PC-9 (cell line): ENCODE measurements around the gene RTN4R. TPM values are rescaled to one million over a fixed set of nuclear protein-coding genes. Genes with fewer than 3 reads are reported as not detected.

Source experiments
- BruUV-seq: library from RNA; stranded (reverse); fragments of 400-500 nt; replicated peaks from 2 replicates; lab custom pipeline; 2021; lab: Mats Ljungman, UMichigan
- CTCF ChIA-PET: fragments of 300-600 bp; sonication (Branson Sonifier 250); formaldehyde crosslinking; loops from one replicate; lab custom pipeline; 2022; ENCODE audit warnings: antibody characterized with exemption; lab: Charles Lee
- POLR2A ChIA-PET: fragments of 300-600 bp; sonication (Branson Sonifier 250); formaldehyde crosslinking; loops from one replicate; lab custom pipeline; 2022; ENCODE audit warnings: antibody characterized with exemption; ENCODE audit not compliant: unreplicated experiment; lab: Charles Lee
- DNase-seq, 2 experiments: peaks; one replicate each; pipeline versions ENCODE4 v3.0.0 to v3.0.0-alpha.2; 2015 to 2022; ENCODE audit warnings: mixed read lengths in 1 of 2
- H2AFZ ChIP-seq: fragments of 200-600 bp; sonication (generic); 2 replicates; pipeline ENCODE4 v1.8.1; 2017; ENCODE audit warnings: antibody characterized with exemption
- H3F3A ChIP-seq: fragments of 200-600 bp; sonication (generic); 2 replicates; pipeline ENCODE4 v1.8.1; 2017; ENCODE audit warnings: antibody characterized with exemption, mild to moderate bottlenecking, low read depth; ENCODE audit not compliant: insufficient read depth
- H3K27ac ChIP-seq: fragments of 200-600 bp; sonication (generic); 2 replicates; pipeline ENCODE4 v1.6.1; 2016; ENCODE audit warnings: mixed run types
- H3K27me3 ChIP-seq: fragments of 200-600 bp; sonication (generic); 2 replicates; pipeline ENCODE4 v1.6.1; 2016; ENCODE audit warnings: low read depth, mixed run types; ENCODE audit not compliant: insufficient read depth
- H3K36me3 ChIP-seq: fragments of 200-600 bp; sonication (generic); 2 replicates; pipeline ENCODE4 v1.6.1; 2016; ENCODE audit warnings: low read depth, mixed run types
- H3K4me1 ChIP-seq: fragments of 200-600 bp; sonication (generic); replicated peaks from 2 replicates; pipeline ENCODE4 v1.6.1; 2016; ENCODE audit warnings: mixed run types; ENCODE audit not compliant: insufficient read depth
- H3K4me2 ChIP-seq: fragments of 200-600 bp; sonication (generic); 2 replicates; pipeline ENCODE4 v1.6.1; 2017; ENCODE audit warnings: mixed run types
- H3K4me3 ChIP-seq: fragments of 200-600 bp; sonication (generic); 2 replicates; pipeline ENCODE4 v1.6.1; 2016; ENCODE audit warnings: mixed run types
- H3K79me2 ChIP-seq: fragments of 200-600 bp; sonication (generic); 2 replicates; pipeline ENCODE4 v1.6.1; 2017; ENCODE audit warnings: low read depth, mixed run types
- H3K9me2 ChIP-seq: fragments of 200-600 bp; sonication (generic); 2 replicates; pipeline ENCODE4 v1.8.1; 2017; ENCODE audit warnings: mild to moderate bottlenecking; ENCODE audit not compliant: insufficient read depth
- H3K9me3 ChIP-seq: fragments of 200-600 bp; sonication (generic); 2 replicates; pipeline ENCODE4 v1.8.1; 2016; ENCODE audit warnings: low read depth; ENCODE audit not compliant: insufficient read depth
- H4K20me1 ChIP-seq: fragments of 200-600 bp; sonication (generic); 2 replicates; pipeline ENCODE4 v1.8.1; 2017; ENCODE audit not compliant: insufficient read depth
- CTCF ChIP-seq: fragments of 200-600 bp; sonication (generic); conservative IDR thresholded peaks from 2 replicates; pipeline ENCODE4 v1.6.1; 2017; ENCODE audit warnings: mixed run types, antibody characterized with exemption, mild to moderate bottlenecking, moderate library complexity
- EZH2 ChIP-seq: fragments of 200-600 bp; sonication (generic); IDR thresholded peaks from 2 replicates; pipeline ENCODE4 v1.8.0; 2017; ENCODE audit warnings: antibody characterized with exemption, low read depth
- intact Hi-C: fragments of 100-400 bp; cut with micrococcal nuclease; formaldehyde crosslinking; loops from one replicate; pipeline ENCODE4 v1.10.0; 2022; ENCODE audit not compliant: unreplicated experiment
- total RNA-seq: library from RNA; stranded (reverse); gene quantifications from 2 replicates; pipeline ENCODE4 v1.2.3, GENCODE V29; 2021

The RTN4R gene
- total RNA-seq, 1 experiment from 2014 or later = 5.0 TPM

GRCh38 chr22:20207277-20208025, 60.7 kb downstream of the RTN4R start:
- Histone ChIP-seq H2AFZ (no peak overlapping the region), H3K36me3 (no peaks in the 10 kb centered on the region), H3K9me3 (no peaks in the 10 kb centered on the region), H3K9me2 (no peaks in the 10 kb centered on the region), H3K4me2 (peak overlapping the region; percentile 90), H3K4me3 (peak overlapping the region; percentile 94), H3K79me2 (0 out of 2 replicates have a peak, but pooled peaks cover 6% of the 10 kb centered on the region), H3K27ac (peak overlapping the region; percentile 61), H3K27me3 (no peaks in the 10 kb centered on the region), H4K20me1 (no peaks in the 10 kb centered on the region), H3K4me1 (peaks cover 20% of the 10 kb centered on the region), H3F3A (0 out of 2 replicates have a peak, but pooled peaks cover 2% of the 10 kb centered on the region)
- ChIA-PET CTCF (no interaction called here), POLR2A (interaction anchor here (1.0 kb wide), 1 partner anchor 362 kb away, joined by 6 read pairs; no protein-coding TSS in a partner anchor)
- DNase-seq = no peak
- BruUV-seq = no TSS peak
- TF ChIP-seq CTCF (no peak), EZH2 (no peak)
- intact Hi-C loops = loop anchor here (5.0 kb wide), 1 partner anchor 345 kb away; no protein-coding TSS in a partner anchor

GRCh38 chr22:20206709-20207215, 61.4 kb downstream of the RTN4R start:
- ChIA-PET POLR2A (interaction anchor here (1.0 kb wide), 1 partner anchor 362 kb away, joined by 6 read pairs; no protein-coding TSS in a partner anchor), CTCF (no interaction called here)
- peak overlapping the region; percentile 90 for H3K4me2 ChIP-seq
- peak overlapping the region; percentile 91 for H2AFZ ChIP-seq
- H4K20me1 ChIP-seq = no peaks in the 10 kb centered on the region
- H3K4me1 ChIP-seq = peaks cover 20% of the 10 kb centered on the region
- H3K9me3 ChIP-seq = no peaks in the 10 kb centered on the region
- intact Hi-C loops = loop anchor here (5.0 kb wide), 1 partner anchor 346 kb away; no protein-coding TSS in a partner anchor
- peak overlapping the region; percentile 61 for H3K27ac ChIP-seq
- H3K9me2 ChIP-seq = no peaks in the 10 kb centered on the region
- BruUV-seq = no TSS peak
- TF ChIP-seq CTCF (no peak), EZH2 (no peak)
- peak; percentile 57 to 61 for DNase-seq
- H3K27me3 ChIP-seq = no peaks in the 10 kb centered on the region
- 0 out of 2 replicates have a peak, but pooled peaks cover 6% of the 10 kb centered on the region for H3K79me2 ChIP-seq
- H3F3A ChIP-seq = 0 out of 2 replicates have a peak, but pooled peaks cover 2% of the 10 kb centered on the region
- H3K4me3 ChIP-seq = peak overlapping the region; percentile 94
- H3K36me3 ChIP-seq = no peaks in the 10 kb centered on the region

- TSS peak; percentile 69 for BruUV-seq
Observed at GRCh38 chr22:20205964-20206708, 62.0 kb downstream of the RTN4R start.

More at GRCh38 chr22:20205964-20206708, 62.0 kb downstream of the RTN4R start:
- CTCF ChIA-PET = no interaction called here
- Histone ChIP-seq H3F3A (0 out of 2 replicates have a peak, but pooled peaks cover 2% of the 10 kb centered on the region), H3K9me2 (no peaks in the 10 kb centered on the region), H3K79me2 (0 out of 2 replicates have a peak, but pooled peaks cover 6% of the 10 kb centered on the region), H3K4me2 (peak overlapping the region; percentile 90), H3K9me3 (no peaks in the 10 kb centered on the region), H3K27ac (peak overlapping the region; percentile 61), H3K4me3 (peak overlapping the region; percentile 94), H3K4me1 (peaks cover 20% of the 10 kb centered on the region), H2AFZ (peak overlapping the region; percentile 91), H4K20me1 (no peaks in the 10 kb centered on the region), H3K36me3 (no peaks in the 10 kb centered on the region), H3K27me3 (no peaks in the 10 kb centered on the region)
- POLR2A ChIA-PET = interaction anchor here (1.0 kb wide), 1 partner anchor 363 kb away, joined by 6 read pairs; no protein-coding TSS in a partner anchor
- DNase-seq = peak; percentile 49 to 54
- TF ChIP-seq CTCF = no peak
- TF ChIP-seq EZH2 = no peak
- intact Hi-C loops = loop anchor here (5.0 kb wide), 1 partner anchor 346 kb away; no protein-coding TSS in a partner anchor
